HEK293 (cell line): ENCODE data around the gene GABBR2.

Source experiments
- CTCF ChIP-seq: fragments of 450-650 bp; formaldehyde crosslinking; IDR thresholded peaks from 2 replicates; pipeline ENCODE4 v1.5.1; 2016; ENCODE audit warnings: missing biosample characterization, missing genetic modification characterization
- GFI1B ChIP-seq: fragments of 450-650 bp; formaldehyde crosslinking; IDR thresholded peaks from 2 replicates; pipeline ENCODE4 v1.5.1; 2016; ENCODE audit warnings: missing biosample characterization, missing genetic modification characterization
- PRDM10 ChIP-seq: fragments of 450-650 bp; formaldehyde crosslinking; IDR thresholded peaks from 2 replicates; pipeline ENCODE4 v1.5.1; 2016; ENCODE audit warnings: missing biosample characterization, missing genetic modification characterization
- PRDM4 ChIP-seq: fragments of 450-650 bp; formaldehyde crosslinking; IDR thresholded peaks from 2 replicates; pipeline ENCODE4 v1.5.1; 2017; ENCODE audit warnings: missing biosample characterization, missing genetic modification characterization
- YY1 ChIP-seq: fragments of 450-650 bp; formaldehyde crosslinking; IDR thresholded peaks from 2 replicates; pipeline ENCODE4 v1.5.1; 2018; ENCODE audit warnings: missing biosample characterization, missing genetic modification characterization
- ZBTB17 ChIP-seq: fragments of 450-650 bp; formaldehyde crosslinking; IDR thresholded peaks from 2 replicates; pipeline ENCODE4 v1.5.1; 2016; ENCODE audit warnings: missing biosample characterization, missing genetic modification characterization
- ZNF175 ChIP-seq: fragments of 450-650 bp; formaldehyde crosslinking; IDR thresholded peaks from 2 replicates; pipeline ENCODE4 v1.5.1; 2016; ENCODE audit warnings: missing biosample characterization, missing genetic modification characterization
- ZSCAN18 ChIP-seq: fragments of 450-650 bp; formaldehyde crosslinking; IDR thresholded peaks from 2 replicates; pipeline ENCODE4 v1.5.1; 2016; ENCODE audit warnings: missing biosample characterization, missing genetic modification characterization
- ZSCAN4 ChIP-seq: fragments of 450-650 bp; formaldehyde crosslinking; IDR thresholded peaks from 2 replicates; pipeline ENCODE4 v1.5.1; 2017; ENCODE audit warnings: missing biosample characterization, missing genetic modification characterization

GRCh38 chr9:98568909-98569469, 139.7 kb downstream of the GABBR2 start:
- TF ChIP-seq CTCF (tag by site-specific recombination) (no peak), PRDM10 (tag by site-specific recombination) (no peak), ZSCAN18 (tag by site-specific recombination) (no peak), YY1 (tag by site-specific recombination) (no peak), ZNF175 (tag by site-specific recombination) (no peak), ZSCAN4 (tag by site-specific recombination) (no peak), GFI1B (no peak), PRDM4 (tag by site-specific recombination) (no peak), ZBTB17 (tag by site-specific recombination) (no peak)
